Esophagus squamous epithelium (tissue), 4 donors: ENCODE results near the gene PLXNC1.

Experiments
- CTCF ChIP-seq, 6 experiments: fragments of 450-650 bp in 4 of 6; fragments of 200-600 bp in 2 of 6; sonication (generic) in 2 of 6; IDR thresholded peaks; one replicate each; pipeline ENCODE4 v1.5.1; 2016 to 2019; ENCODE audit warnings: antibody characterized with exemption in 6 of 6, mild to moderate bottlenecking in 4 of 6, moderate library complexity in 4 of 6
- POLR2A ChIP-seq, 4 donors: fragments of 450-650 bp; IDR thresholded peaks; one replicate each; pipeline ENCODE4 v1.6.1; 2017; ENCODE audit warnings: antibody characterized with exemption in 4 of 4, mild to moderate bottlenecking in 4 of 4, moderate library complexity in 3 of 4

GRCh38 chr12:94100990-94101737 lies 47.2 kb upstream of the PLXNC1 start:
- TF ChIP-seq CTCF (IDR thresholded peaks at IDR 0.05): peak; percentile 87 to 94 (median 90)
- TF ChIP-seq POLR2A (IDR thresholded peaks at IDR 0.05): no peak
